H1 (cell line): ENCODE measurements around the gene VWA7. TPM values are rescaled to one million over a fixed set of nuclear protein-coding genes. Genes with fewer than 3 reads are reported as not detected.
"Not testable (repeated sequence)": the region's sequence is repeated elsewhere in the genome, so short reads cannot be mapped to it uniquely, and the experiment has no call there.

Experiments
- CTCF ChIA-PET: fragments of 300-600 bp; sonication (Branson Sonifier 250); formaldehyde crosslinking; loops from one replicate; lab custom pipeline; 2021; ENCODE audit not compliant: partially characterized antibody; lab: Charles Lee
- POLR2A ChIA-PET: fragments of 300-600 bp; sonication (Branson Sonifier 250); formaldehyde crosslinking; loops from one replicate; lab custom pipeline; 2021; ENCODE audit warnings: inconsistent platforms; ENCODE audit not compliant: partially characterized antibody; lab: Charles Lee
- DNase-seq, 2 experiments: peaks; one replicate each; pipeline versions ENCODE4 v3.0.0 to v3.0.0-alpha.2; 2010 to 2022; ENCODE audit warnings: low spot score in 2 of 2, low read depth in 1 of 2, mixed read lengths in 1 of 2
- FAIRE-seq: peaks from 2 replicates; lab custom pipeline; 2011; peaks lifted over from hg19 to GRCh38; lab: Jason Lieb, UNC
- H2AFZ ChIP-seq: 2 replicates; pipeline ENCODE4 v1.8.1; 2012; ENCODE audit warnings: low read length, inconsistent platforms
- H2AK5ac ChIP-seq: 2 replicates; pipeline ENCODE4 v1.6.1; 2013; ENCODE audit warnings: low read depth, low read length
- H2BK120ac ChIP-seq: replicated peaks from 2 replicates; pipeline ENCODE3; 2013; ENCODE audit warnings: low read depth, low read length, inconsistent platforms
- H2BK12ac ChIP-seq: 2 replicates; pipeline ENCODE4 v1.6.1; 2013; ENCODE audit warnings: low read depth, low read length
- H2BK15ac ChIP-seq: 2 replicates; pipeline ENCODE4 v1.6.1; 2013; ENCODE audit warnings: low read length
- H2BK20ac ChIP-seq: 2 replicates; pipeline ENCODE4 v1.6.1; 2013; ENCODE audit warnings: low read length
- H2BK5ac ChIP-seq: 2 replicates; pipeline ENCODE4 v1.6.1; 2013; ENCODE audit warnings: low read depth, low read length
- H3K14ac ChIP-seq: 2 replicates; pipeline ENCODE4 v1.6.1; 2013; ENCODE audit warnings: inconsistent platforms; ENCODE audit not compliant: insufficient read length
- H3K18ac ChIP-seq: 2 replicates; pipeline ENCODE4 v1.6.1; 2013; ENCODE audit warnings: low read length; ENCODE audit errors: extremely low read depth
- H3K23ac ChIP-seq: 2 replicates; pipeline ENCODE4 v1.6.1; 2013; ENCODE audit warnings: inconsistent platforms; ENCODE audit not compliant: insufficient read length
- H3K23me2 ChIP-seq: 2 replicates; pipeline ENCODE4 v1.6.1; 2013; ENCODE audit warnings: low read depth, low read length
- H3K27ac ChIP-seq: 2 replicates; pipeline ENCODE4 v1.6.1; 2011; ENCODE audit warnings: low read depth, low read length, inconsistent platforms
- H3K27me3 ChIP-seq, 4 experiments: replicated peaks in 1 of 4; 1 replicate in 1 of 4; 2 replicates in 3 of 4; pipeline versions ENCODE4 v1.6.1 to v1.8.1; 2011 to 2013; ENCODE audit warnings: low read length in 3 of 4, mild to moderate bottlenecking in 3 of 4, inconsistent platforms in 2 of 4, mixed read lengths in 2 of 4, moderate library complexity in 1 of 4; ENCODE audit not compliant: control insufficient read depth in 3 of 4, insufficient read depth in 3 of 4; ENCODE audit errors: extremely low read depth in 1 of 4
- H3K36me3 ChIP-seq, 4 experiments: 2 replicates each; pipeline versions ENCODE4 v1.6.1 to v1.8.1; 2011 to 2013; ENCODE audit warnings: mild to moderate bottlenecking in 4 of 4, low read length in 3 of 4, moderate library complexity in 2 of 4, control low read depth in 1 of 4, inconsistent platforms in 1 of 4; ENCODE audit not compliant: insufficient read depth in 4 of 4, control insufficient read depth in 2 of 4
- H3K4ac ChIP-seq: replicated peaks from 2 replicates; pipeline ENCODE3; 2013; ENCODE audit warnings: low read length, low read depth, mixed read lengths, inconsistent platforms; ENCODE audit not compliant: insufficient read length
- H3K4me1 ChIP-seq, 4 experiments: replicated peaks in 1 of 4; 1 replicate in 1 of 4; 2 replicates in 3 of 4; pipeline versions ENCODE4 v1.6.1 to v1.8.1; 2011 to 2013; ENCODE audit warnings: low read length in 3 of 4, inconsistent platforms in 2 of 4, mixed read lengths in 1 of 4; ENCODE audit not compliant: insufficient read depth in 4 of 4, control insufficient read depth in 3 of 4
- H3K4me2 ChIP-seq, 2 experiments: 2 replicates each; pipeline versions ENCODE4 v1.6.1 to v1.8.1; 2011 to 2013; ENCODE audit warnings: low read depth in 2 of 2, low read length in 2 of 2, control low read depth in 1 of 2, inconsistent platforms in 1 of 2, mild to moderate bottlenecking in 1 of 2; ENCODE audit not compliant: insufficient read depth in 1 of 2
- H3K4me3 ChIP-seq, 4 experiments: fragments of 200-600, 300-600 bp in 1 of 4; sonication (generic), shearing (Covaris generic), sonication (Bioruptor Twin) in 1 of 4; 2 replicates each; pipeline versions ENCODE4 v1.5.1 to v1.8.1; 2011 to 2016; ENCODE audit warnings: low read length in 4 of 4, low read depth in 3 of 4, control low read depth in 2 of 4, inconsistent platforms in 2 of 4, mild to moderate bottlenecking in 2 of 4, mixed read lengths in 1 of 4, moderate library complexity in 1 of 4; ENCODE audit not compliant: insufficient read depth in 2 of 4; ENCODE audit errors: extremely low read depth in 1 of 4
- H3K56ac ChIP-seq: replicated peaks from 2 replicates; pipeline ENCODE3; 2013; ENCODE audit warnings: low read depth, mild to moderate bottlenecking, mixed read lengths, low read length, inconsistent platforms; ENCODE audit not compliant: insufficient read length
- H3K79me1 ChIP-seq: 2 replicates; pipeline ENCODE4 v1.6.1; 2013; ENCODE audit warnings: low read depth, low read length, control low read depth
- H3K79me2 ChIP-seq, 2 experiments: 2 replicates each; pipeline versions ENCODE4 v1.6.1 to v1.8.1; 2012 to 2013; ENCODE audit warnings: low read length in 2 of 2, mild to moderate bottlenecking in 2 of 2, inconsistent platforms in 1 of 2; ENCODE audit not compliant: insufficient read depth in 2 of 2, control insufficient read depth in 1 of 2
- H3K9ac ChIP-seq, 4 experiments: replicated peaks in 1 of 4; 1 replicate in 1 of 4; 2 replicates in 3 of 4; pipeline versions ENCODE4 v1.6.1 to v1.8.1; 2011 to 2013; ENCODE audit warnings: low read depth in 3 of 4, low read length in 3 of 4, control low read depth in 2 of 4, mild to moderate bottlenecking in 2 of 4, moderate library complexity in 2 of 4, inconsistent platforms in 1 of 4; ENCODE audit errors: extremely low read depth in 1 of 4
- H3K9me3 ChIP-seq, 2 experiments: 2 replicates each; pipeline versions ENCODE4 v1.6.1 to v1.8.1; 2012 to 2013; ENCODE audit warnings: mild to moderate bottlenecking in 2 of 2, moderate library complexity in 2 of 2, control low read depth in 1 of 2, inconsistent platforms in 1 of 2, low read depth in 1 of 2, low read length in 1 of 2, mixed read lengths in 1 of 2; ENCODE audit not compliant: insufficient read depth in 2 of 2
- H4K20me1 ChIP-seq, 2 experiments: replicated peaks in 1 of 2; 2 replicates each; pipeline versions ENCODE3 to v1.8.1; 2011 to 2013; ENCODE audit warnings: inconsistent platforms in 2 of 2, low read length in 2 of 2, mild to moderate bottlenecking in 1 of 2; ENCODE audit not compliant: insufficient read depth in 2 of 2, control insufficient read depth in 1 of 2
- H4K5ac ChIP-seq: 2 replicates; pipeline ENCODE4 v1.6.1; 2013; ENCODE audit warnings: low read length, low read depth, mixed read lengths, inconsistent platforms; ENCODE audit not compliant: insufficient read length
- H4K8ac ChIP-seq: 2 replicates; pipeline ENCODE4 v1.8.0; 2013; ENCODE audit warnings: mild to moderate bottlenecking, moderate library complexity, low read length, inconsistent platforms; ENCODE audit not compliant: insufficient read depth; ENCODE audit errors: extremely low read depth
- H4K91ac ChIP-seq: replicated peaks from 2 replicates; pipeline ENCODE3; 2013; ENCODE audit warnings: low read length, mixed read lengths, inconsistent platforms; ENCODE audit not compliant: insufficient read length
- WGBS, 2 experiments: shearing (Covaris generic) in 1 of 2; methylation state at CpG; one replicate each; pipeline versions ENCODE4 v1.1.6 to v1.1.7; 2013 to 2015; ENCODE audit warnings: low lambda C conversion rate in 2 of 2, mixed read lengths in 2 of 2, inconsistent platforms in 1 of 2, low coverage in 1 of 2, missing lambda C conversion rate in 1 of 2; ENCODE audit not compliant: insufficient replicate concordance in 2 of 2, insufficient coverage in 1 of 2, insufficient read length in 1 of 2; ENCODE audit errors: extremely low coverage in 1 of 2, missing lambda C conversion rate in 1 of 2; 5-methylcytosine and 5-hydroxymethylcytosine counted together
- polyA plus RNA-seq, 7 experiments: library from polyadenylated mRNA; depleted of rRNA in 3 of 7; stranded (reverse) in 5 of 7; unstranded in 2 of 7; fragments of >200 nt in 5 of 7; fragments of 200-250 nt in 2 of 7; gene quantifications; 1 replicate in 5 of 7; 2 replicates in 1 of 7; 4 replicates in 1 of 7; pipeline versions ENCODE4 v1.2.1 to v1.2.3, GENCODE V29; 2011 to 2013; ENCODE audit warnings: missing spikeins in 2 of 7, mixed read lengths in 2 of 7
- total RNA-seq: library from RNA; stranded (reverse); fragmentation: NEBNext Ultra II Directional; extraction: Animal tissue kit (Norgen Biotek cat#: 25700); gene quantifications from 2 replicates; pipeline ENCODE4 v1.2.1, GENCODE V29; 2021

Gene VWA7
- total and polyA plus RNA-seq, 2 of the 8 experiments (the other 6 are each of a cell fraction or from before 2014, with no cell fraction given), result 0.82 to 2.1 TPM

- not testable (repeated sequence) for H2BK120ac ChIP-seq, DNase-seq, H2BK12ac ChIP-seq, H3K4ac ChIP-seq, H3K79me2 ChIP-seq, H3K36me3 ChIP-seq, H3K27ac ChIP-seq, FAIRE-seq, H3K4me3 ChIP-seq, H3K79me1 ChIP-seq, H3K14ac ChIP-seq, H3K9me3 ChIP-seq, H2AFZ ChIP-seq, H3K18ac ChIP-seq, H3K56ac ChIP-seq, H3K23ac ChIP-seq, H2BK15ac ChIP-seq, H3K9ac ChIP-seq, H2AK5ac ChIP-seq, H2BK5ac ChIP-seq, H4K8ac ChIP-seq, H4K91ac ChIP-seq, H4K5ac ChIP-seq, H4K20me1 ChIP-seq, H3K27me3 ChIP-seq
- WGBS, 2 experiments, result 86% methylated on average over 9 of the region's 9 CpGs; no CpG with 5 or more reads in 1 of the 2 experiments
- ChIA-PET POLR2A (interaction anchor here (1.2 to 10.9 kb wide), 7 partner anchors 11 to 167 kb away, joined by 4 to 136 read pairs (median 23); partner anchors contain the start of genes EHMT2, HSPA1A, HSPA1L and LSM2), CTCF (interaction anchor here (2.4 to 3.4 kb wide), 2 partner anchors 16 to 28 kb away, joined by 6 to 13 read pairs; partner anchors contain the start of genes LSM2 and VARS1)
- Histone ChIP-seq H3K4me2 (peak overlapping the region in 1 of 2 experiments; percentile 80; a peak in 1 of 4 replicates), H2BK20ac (peak overlapping the region; percentile 9; the same call in 1 of the 2 replicates), H3K4me1 (peaks cover 5 to 12% (median 9%) of the 10 kb centered on the region in 4 experiments; a peak in 6 of 7 replicates), H3K23me2 (peaks cover 14% of the 10 kb centered on the region)
Observed at GRCh38 chr6:31823592-31824196, 46.6 kb upstream of the VWA7 start.
